HG02610 (cell line): Measurements from ENCODE around the gene SERPINB3.
"Not testable (repeated sequence)": the region's sequence is repeated elsewhere in the genome, so short reads cannot be mapped to it uniquely, and the experiment has no call there.

Experiments
- ATAC-seq: cut with Tn5 transposase; IDR thresholded peaks from one replicate; pipeline ENCODE4 v1.9.1; 2021; ENCODE audit warnings: mild to moderate bottlenecking, moderate library complexity; ENCODE audit not compliant: unreplicated experiment

The SERPINB3 gene

DNA sequence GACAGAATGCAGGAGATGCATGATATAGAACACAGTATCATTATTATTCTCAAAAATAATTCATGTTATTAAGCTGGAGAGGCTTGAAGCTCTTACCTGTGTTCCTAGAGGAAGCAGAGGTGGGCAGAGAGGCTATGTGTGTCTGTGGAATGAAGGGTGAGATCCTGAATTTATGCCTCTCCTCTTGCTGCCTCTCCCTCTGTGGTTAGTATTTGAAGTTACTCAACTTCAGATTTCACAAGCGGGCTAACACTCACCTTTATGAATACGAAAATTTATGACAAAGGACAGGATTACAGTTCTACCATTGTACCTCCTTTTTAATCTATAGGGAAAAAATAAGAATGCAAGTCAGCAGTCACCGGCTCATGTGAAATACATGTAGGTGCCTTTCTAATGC lies at the start of gene SERPINB3:
Gene SERPINB3 (minus strand): TSS at position 144 of the 400 bp plus-strand sequence. CDS start 677 bp downstream, outside the sequence.
- not testable (repeated sequence) for ATAC-seq

DNA sequence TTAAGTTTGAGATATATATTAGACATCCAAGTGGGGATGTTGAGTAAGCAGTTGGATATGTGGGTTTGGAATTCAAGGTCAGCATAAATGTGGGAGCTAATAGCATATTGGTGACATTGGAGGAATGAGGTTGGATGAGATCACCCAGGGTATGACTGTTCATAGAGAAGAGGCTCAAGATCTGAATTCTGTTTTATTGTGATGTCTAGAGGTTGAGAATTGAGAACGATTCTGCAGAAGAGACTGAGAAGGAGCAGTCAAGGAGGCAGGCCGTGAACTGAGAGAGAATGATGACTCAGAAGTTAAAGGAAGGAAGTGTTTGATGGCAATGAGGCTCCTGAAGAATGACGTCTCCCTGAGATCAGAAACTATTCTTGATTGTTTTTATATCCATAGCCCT lies 47.0 kb upstream of the SERPINB3 start:
- ATAC-seq, result no peak

DNA sequence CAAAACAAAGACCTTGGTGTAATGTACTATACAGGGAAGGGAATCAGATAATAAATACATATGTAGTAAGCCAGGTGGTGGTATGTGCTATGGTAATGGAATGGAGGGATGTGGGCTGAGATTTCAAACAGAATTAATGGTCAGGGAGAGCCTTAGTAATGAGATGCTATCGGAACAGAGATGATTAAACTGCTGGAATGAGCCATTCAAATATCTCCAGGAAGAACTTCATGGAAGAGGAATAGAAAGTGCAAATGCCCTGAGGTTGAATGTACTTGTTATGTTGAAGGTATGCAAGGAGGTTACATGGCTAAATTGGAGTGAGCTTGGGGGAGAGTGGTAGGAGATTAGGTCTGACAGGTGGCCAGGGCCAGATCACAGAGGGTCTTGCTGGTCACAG lies 46.1 kb upstream of the SERPINB3 start:
- ATAC-seq, result no peak

DNA sequence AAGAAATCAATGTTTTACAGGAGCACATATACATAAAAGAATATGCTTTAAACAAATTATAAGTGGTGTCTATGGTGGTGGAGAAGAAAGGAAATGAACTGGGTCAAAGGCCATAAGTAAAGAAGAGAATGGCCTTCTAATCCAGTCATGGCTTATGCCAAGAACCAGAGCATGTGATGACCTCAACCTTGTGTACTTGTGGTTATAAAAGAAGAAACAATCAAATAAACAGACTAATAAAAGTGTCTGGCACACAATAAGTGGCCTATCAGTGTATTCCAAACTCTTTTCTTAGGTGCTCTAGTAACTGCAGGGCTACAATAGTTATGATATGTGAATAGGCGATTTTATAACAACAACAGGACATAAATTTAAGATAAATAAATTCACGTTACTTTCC lies 43.7 kb upstream of the SERPINB3 start:
- no peak for ATAC-seq

DNA sequence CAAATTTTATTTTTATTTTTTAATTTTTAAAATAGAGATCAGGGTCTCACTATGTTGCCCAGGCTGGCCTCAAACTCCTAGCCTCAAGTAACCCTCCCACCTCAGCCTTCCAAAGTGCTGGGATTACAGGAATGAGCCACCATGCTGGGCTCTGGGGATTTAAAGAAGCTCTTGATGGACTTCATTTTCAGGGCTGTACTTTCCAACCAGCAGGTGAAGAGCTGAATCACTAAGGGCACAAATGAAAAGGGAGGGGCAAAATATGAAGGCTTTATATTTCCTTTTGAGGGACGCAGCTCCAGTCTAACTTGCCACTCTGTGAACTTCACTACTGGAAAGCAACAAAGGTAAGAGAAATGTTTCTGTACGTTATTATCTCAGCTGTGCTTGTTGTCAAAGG lies 41.0 kb upstream of the SERPINB3 start, which contains the start of gene SERPINB11:
Gene SERPINB11 (plus strand): TSS at position 301 of the 400 bp plus-strand sequence. CDS start 7,234 bp downstream, outside the sequence.
- no peak for ATAC-seq

DNA sequence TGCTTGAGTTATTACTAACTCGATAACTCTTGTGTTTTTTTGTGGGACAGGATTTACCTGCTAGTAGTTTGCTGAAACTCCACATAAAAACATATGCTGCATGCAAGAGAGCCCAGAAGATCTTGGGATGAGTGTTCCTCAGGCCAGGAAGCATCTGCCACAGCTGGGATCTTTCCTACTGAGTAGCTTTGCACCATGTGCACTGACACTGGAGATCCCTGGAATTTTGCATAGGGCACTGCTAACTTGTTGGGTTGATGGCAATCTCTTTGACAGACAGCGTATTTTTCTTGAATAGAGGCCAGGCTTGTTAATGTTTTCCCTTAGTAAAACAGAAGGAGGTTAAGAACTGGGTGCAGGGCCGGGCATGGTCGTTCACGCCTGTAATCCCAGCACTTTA lies 40.3 kb upstream of the SERPINB3 start:
- ATAC-seq, result no peak

DNA sequence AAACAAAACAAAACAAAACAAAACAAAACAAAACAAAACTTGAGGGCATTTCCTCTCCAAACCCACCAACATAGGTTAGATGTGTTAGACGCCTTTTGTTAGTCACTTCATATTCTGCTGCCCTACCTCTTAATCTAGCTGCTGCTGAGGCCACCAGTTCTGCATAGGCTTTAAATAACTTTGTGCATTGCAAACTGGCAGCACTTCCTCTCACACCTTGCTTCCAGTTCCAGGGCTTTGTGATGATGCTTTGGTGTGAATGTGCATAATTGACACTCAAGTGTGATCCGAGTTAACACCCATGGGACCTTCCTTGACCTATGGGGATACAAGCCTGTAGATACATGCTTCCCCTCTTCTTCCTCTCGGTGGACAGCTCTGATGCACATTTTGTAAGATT lies 38.8 kb upstream of the SERPINB3 start:
- no peak for ATAC-seq

DNA sequence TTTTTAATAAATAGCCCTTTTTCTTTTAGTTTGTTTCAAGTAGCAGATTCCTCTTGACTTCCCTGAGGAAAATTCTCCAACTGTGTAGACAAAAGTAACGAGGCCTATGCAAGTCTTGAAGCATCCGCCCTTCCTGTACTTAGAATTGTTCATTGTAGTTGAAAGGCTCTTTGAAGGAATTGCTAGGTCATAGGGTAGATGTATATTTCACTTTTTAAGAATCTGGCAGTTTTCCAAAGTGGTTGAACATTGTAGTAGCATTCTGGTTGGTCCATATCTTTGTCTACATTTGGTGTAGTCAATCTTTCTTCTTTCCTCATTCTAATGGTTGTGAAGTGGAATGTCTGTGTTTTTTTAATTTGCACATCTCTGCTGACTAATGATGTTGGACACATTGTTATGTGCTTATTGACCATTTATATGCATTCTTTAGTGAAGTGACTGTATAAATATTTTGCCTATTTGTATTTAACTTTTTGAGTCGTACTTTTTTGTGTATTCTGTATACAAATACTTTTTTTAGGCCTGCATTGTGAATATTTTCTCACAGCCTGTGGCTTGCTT lies 35.5 kb upstream of the SERPINB3 start:
- no peak for ATAC-seq

DNA sequence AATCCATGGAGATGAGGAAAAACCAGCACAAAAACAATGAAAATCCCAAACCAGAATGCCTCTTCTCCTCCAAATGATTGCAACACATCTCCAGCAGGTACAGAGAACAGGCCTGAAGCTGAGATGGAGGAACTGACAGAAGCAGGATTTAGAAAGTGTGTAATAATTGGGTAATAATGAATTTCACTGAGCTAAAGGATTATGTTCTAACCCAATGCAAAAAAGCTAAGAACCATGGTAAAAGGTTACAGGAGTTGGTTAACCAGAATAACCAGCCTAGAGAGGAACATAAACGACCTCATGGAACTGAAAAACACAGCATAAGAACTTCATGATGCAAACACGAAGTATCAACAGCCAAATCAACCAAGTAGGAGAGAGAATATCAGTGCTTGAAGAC lies 27.4 kb upstream of the SERPINB3 start:
- no peak for ATAC-seq

DNA sequence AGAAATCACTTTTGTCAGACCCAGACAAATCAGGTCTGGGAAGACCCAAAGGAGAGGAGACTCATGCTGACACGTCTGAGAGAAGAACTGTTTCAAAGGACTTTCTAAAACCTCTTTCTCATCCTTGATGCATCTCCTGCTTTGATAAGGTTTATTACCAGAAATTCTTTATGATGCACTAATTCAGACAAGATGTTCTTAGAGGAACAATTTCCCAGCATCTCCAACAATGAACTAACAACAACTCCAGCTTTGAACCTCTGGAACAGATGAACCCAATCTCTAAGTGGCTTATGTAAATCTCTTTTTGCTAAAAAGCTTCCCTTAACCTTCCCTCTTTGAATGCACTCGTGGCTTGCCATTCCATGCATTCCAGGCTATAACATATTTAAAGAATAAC lies 25.2 kb upstream of the SERPINB3 start:
- no peak for ATAC-seq

DNA sequence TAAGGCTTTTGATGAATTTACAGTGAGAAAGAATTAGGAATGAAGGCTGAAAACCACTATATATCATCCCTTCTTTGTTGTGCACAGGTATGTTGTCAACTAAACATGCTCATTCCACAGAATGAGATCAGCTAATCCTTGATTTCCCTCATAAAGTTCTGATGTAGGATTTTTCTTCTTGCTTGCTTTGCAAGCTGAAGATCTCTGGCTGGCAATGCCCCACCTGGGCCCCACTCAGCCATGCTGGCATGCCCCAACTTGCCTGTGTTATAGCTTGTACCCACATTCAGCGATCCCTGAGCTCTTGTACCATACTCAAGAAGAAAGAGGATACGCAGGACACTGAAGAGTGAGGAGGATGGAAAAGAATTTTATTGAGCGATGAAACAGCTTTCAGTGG lies 23.0 kb upstream of the SERPINB3 start:
- ATAC-seq, result no peak

DNA sequence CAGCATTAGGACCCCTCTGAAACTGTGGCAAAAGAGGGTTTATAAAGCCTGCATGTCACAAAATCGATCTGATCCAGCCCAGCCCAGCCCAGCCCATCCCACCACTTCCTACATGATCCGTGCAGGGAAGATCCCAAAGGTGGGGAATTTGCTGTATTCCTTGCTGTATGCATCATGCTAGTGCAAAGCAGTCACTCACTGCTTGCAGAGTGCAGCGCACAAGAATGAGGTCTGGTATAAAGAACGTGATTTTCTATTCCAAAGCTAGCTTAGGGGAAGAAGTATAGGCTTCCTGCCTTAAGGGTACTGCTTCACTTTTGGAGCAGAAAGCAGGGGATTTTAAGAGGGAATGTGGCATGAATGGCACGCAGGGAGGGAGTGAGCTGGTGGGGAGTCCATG lies 22.2 kb upstream of the SERPINB3 start:
- no peak for ATAC-seq

DNA sequence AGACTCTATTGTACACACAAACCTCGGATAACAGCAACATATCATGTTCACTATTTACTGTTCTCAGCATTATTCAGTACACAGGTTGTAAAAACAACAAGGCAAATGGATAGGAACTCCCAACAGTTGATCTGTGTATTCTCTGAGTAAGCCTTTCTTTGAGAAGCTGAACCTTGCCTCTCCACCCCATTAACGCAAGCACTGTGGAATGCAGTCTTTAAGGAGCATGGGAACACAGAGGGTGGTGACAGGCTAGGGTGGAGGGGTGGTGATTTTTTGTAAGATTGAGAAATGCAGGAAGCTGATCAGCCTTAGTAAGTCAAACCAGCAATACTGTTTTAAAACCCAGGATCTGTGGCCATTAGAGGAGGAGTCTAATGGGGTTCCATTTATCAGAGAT lies 21.5 kb upstream of the SERPINB3 start:
- ATAC-seq, result no peak

DNA sequence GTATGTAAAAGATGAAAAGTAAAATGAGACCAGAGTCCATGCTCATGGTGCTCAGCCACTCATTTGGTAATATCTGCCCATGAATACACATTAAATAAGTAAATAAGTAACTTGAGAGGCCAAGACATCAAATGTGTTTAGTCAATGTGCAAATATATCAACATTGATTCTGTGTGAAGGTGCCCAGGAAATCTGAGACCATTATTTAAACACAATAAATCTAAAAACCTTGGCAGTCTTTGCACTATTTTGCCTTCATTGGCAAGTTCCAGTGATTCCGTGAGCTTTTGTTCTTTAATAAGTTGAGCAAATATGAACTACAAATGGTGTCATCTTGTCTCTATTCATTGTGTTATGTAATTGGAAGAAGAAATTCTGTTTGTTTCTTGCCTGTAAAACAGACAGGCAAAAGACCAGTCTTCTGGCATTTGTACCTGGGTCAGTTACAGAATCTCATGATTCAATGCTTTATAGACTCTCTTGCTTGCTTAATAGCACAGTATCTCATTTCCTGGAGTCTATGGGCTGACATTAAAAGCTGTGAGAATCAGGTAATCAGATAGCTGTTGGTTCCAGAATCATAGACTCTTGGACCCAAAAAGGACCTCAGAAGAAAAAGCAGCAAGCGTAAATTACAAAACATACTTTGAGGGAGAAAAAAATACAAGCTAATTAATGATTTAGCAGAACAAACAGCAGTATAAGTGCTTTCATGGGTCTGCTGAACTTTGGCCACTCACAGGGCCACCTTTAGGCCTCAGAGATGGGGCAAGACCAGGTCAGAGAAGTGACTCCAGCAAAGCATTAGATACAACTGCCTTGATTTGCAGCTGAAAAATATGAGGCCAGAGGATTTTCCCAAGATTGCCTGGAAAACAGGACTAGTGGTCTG lies 20.0 kb upstream of the SERPINB3 start:
- no peak for ATAC-seq

DNA sequence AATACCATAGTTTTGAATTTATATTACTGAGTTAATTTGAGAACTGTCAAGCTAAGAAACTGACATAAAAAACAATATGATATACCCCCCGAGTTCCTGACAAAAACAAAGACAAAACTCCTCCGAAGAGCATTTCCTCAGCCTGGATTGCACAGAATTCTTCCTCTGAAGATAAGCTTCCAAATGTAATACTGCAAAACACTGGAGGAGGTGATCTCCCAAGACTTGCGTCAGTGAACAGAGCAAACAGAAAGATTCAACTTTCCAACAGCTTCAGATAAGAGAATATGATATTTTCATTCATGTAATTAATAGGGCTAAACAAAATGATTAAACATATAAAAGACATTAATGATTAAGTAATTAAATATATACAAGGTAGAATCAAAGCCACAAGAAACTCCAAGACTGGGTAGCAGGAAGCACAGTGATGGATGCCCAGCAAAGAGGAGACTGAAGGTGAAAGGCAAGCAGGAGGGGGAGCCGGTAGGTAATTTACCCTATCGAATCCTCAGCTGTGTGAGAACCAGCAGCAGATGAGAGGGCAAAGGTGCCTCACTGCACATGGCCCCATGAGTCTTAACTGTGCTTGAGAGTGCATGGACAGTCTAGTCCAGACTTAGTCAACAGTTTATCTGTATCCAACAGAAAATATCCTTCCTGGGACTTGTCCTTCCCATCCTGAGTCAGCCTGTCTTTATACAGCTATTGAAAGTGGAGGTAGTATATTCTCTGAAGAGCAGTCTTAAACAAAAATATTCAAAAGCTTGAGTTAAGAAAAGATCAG lies 18.3 kb upstream of the SERPINB3 start:
- ATAC-seq, result no peak

DNA sequence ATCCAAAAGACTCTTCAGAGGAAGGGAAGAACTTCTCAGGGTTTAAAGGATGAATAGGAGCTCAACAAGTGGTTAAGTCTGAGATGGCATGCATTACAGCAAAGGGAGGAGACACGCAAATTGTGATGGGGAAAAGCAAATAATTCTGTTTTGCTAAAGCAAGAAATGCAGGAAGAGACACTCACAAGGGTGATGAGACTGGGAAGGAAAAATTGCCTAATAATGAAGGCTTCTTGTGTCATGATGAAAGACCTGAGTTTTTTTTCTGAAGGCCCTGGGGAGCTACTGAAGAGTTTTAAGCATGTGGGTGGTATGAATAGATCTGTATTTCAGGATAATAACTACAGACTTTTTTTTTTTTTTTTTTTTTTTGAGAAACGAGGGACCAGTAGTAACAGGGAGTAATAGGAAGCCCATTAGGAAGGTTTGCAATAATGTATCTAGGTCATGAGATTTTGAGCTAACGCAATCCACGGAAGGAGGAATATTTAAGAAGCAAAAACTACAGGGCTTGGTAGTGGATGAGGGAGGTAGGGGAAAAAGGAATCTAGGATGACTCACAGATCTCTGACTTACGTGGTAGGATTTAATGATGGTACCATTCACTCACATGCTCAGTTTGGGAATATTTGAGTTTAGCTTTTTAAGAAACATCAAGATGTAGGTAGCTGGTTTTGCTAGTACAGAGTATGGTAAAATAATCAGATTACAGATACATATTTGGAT lies 16.0 kb upstream of the SERPINB3 start:
- ATAC-seq, result no peak

DNA sequence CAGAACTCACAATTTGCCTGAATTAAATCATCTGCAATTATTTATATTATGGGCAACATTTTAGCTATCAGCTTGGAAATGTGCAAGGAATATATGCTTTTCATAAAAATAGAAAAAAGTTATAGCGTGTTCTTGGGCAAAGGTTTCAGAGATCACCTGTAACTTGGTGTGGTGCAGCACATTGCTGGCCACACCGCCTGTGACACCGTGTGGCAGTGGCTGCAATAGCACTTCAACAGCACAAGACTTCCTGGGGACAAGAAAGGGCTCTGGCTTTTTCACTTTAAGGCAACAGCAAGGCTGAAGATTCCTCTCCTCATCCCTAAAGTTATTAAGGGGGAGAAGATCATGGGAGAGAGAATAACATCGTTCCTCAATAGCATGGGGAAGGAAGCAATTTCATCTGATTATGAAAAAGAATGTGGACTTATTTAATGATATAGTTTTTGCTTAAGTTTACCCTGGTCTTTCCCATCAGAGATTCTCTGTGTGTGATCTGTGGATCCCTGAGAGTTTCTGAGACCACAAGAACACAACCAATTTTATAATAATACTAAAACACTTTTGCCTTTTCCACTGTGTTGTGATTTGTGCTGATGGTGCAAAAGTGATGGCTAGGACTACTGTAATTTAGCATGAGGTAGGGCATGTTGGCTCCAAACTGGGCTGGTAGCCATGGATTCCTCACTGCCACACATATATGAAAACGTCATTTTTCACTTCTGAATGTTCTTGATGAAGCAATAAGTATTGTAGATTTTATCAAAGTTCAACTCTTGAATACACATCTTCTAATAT lies 15.0 kb upstream of the SERPINB3 start:
- ATAC-seq, result peak; percentile 83

DNA sequence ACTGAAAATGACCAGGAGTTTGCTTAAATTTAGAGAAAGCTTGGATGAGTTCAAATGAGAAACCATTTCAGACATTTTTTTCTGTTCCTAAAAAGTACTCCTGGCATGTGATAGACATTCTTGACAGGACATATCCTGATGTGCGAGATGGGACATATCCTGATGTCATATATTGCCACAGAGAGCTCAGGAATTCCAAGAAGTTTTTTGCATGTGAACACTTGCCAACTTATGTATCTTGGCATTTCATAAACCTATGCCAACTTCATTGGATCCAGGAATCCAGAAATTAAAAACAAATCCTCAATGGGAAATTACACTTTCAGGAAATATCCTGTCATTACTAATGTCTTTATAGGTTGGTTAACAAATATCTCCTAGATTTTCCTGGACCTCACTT lies 2.9 kb upstream of the SERPINB3 start:
- ATAC-seq, result no peak

DNA sequence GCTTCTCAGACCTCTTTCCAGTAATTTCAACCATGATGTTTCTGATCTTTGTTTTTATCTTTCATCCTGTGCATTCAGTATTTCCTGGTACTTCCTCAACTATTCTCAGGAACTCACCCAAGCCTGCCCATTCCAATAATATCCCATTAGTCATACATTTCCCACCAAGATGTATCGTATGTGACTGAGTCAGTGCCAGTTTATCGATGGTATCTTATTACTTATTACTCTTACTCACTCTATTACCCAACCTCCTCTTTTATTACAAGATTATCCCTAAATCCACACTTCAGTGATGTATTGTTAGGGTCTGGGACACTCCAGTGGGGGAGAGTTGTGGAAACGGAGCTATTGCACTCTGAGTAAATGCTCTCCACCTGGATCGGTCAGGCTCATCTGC lies 2.8 kb downstream of the SERPINB3 start:
- ATAC-seq, result not testable (repeated sequence)

DNA sequence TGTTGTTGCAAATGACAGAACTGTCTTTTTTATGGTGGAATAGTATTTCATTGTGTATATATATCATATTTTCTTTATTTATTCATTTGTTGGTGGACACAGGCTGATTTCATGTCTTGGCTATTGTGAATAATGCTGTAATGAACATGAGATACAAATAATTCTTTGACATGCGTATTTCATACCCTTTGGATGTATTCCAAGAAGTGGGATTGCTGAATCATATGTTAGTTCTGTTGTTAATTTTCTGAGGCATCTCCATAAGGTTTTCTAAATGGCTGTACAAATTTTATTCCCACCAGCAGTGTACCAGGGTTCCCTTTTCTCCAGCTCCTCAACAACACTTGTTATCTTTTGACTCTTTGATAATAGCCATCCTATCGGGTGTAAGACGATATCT lies 11.4 kb downstream of the SERPINB3 start:
- ATAC-seq, result not testable (repeated sequence)
